GM19372 (cell line): ENCODE measurements around the gene SLC25A47.

ENCODE experiments used
- ATAC-seq: cut with Tn5 transposase; IDR thresholded peaks from one replicate; pipeline ENCODE4 v1.9.1; 2021; ENCODE audit warnings: mild to moderate bottlenecking, low read depth, moderate library complexity; ENCODE audit not compliant: unreplicated experiment

SLC25A47 gene

GRCh38 chr14:100374270-100374669, 51.1 kb downstream of the SLC25A47 start:
- no peak for ATAC-seq

GRCh38 chr14:100374876-100375265, 51.7 kb downstream of the SLC25A47 start:
- no peak for ATAC-seq

GRCh38 chr14:100375266-100375962, 52.3 kb downstream of the SLC25A47 start:
- ATAC-seq, result peak; percentile 34

GRCh38 chr14:100375963-100376735, 53.0 kb downstream of the SLC25A47 start, which contains the start of gene WDR25:
Gene WDR25, plus strand, starts transcription at chr14:100376485.
- ATAC-seq, result peak; percentile 78

GRCh38 chr14:100376751-100377171, 53.6 kb downstream of the SLC25A47 start:
- no peak for ATAC-seq
